T-helper 17 cell (primary cell): Measurements from ENCODE around the gene TMEM178B. TPM values are rescaled to one million over a fixed set of nuclear protein-coding genes. Genes with fewer than 3 reads are reported as not detected.
"Not testable (repeated sequence)": the region's sequence is repeated elsewhere in the genome, so short reads cannot be mapped to it uniquely, and the experiment has no call there.

Experiments used
- ATAC-seq: fragments of 150-1000 bp; cut with Tn5 transposase; 2 replicates; pipeline ENCODE4 v1.10.0; 2021; ENCODE audit warnings: mild to moderate bottlenecking, moderate library complexity
- DNase-seq, 3 donors: peaks; one replicate each; pipeline versions ENCODE4 v3.0.0 to v3.0.0-alpha.2; 2020 to 2021
- H3K9me3 ChIP-seq: one replicate; pipeline ENCODE4 v1.7.0; 2013; ENCODE audit warnings: low read length, mild to moderate bottlenecking; ENCODE audit not compliant: control insufficient read depth, poor library complexity, severe bottlenecking
- H3K27ac Mint-ChIP-seq: one replicate; pipeline ENCODE4 v1.8.0; 2022; ENCODE audit warnings: mild to moderate bottlenecking, moderate library complexity, mixed read lengths
- H3K27me3 Mint-ChIP-seq: one replicate; pipeline ENCODE4 v1.8.0; 2022; ENCODE audit warnings: mixed read lengths
- H3K36me3 Mint-ChIP-seq: one replicate; pipeline ENCODE4 v1.8.0; 2022; ENCODE audit warnings: low read depth, mixed read lengths
- H3K4me1 Mint-ChIP-seq: one replicate; pipeline ENCODE4 v1.8.0; 2022; ENCODE audit warnings: mild to moderate bottlenecking, mixed read lengths
- H3K4me3 Mint-ChIP-seq: one replicate; pipeline ENCODE4 v1.8.0; 2022; ENCODE audit warnings: mild to moderate bottlenecking, moderate library complexity, mixed read lengths
- total RNA-seq, 4 donors: library from RNA in 2 of 4; stranded (reverse) in 2 of 4; gene quantifications; one replicate each; pipeline ENCODE4 v1.2.3 and lab custom pipeline; 2022 to 2026

TMEM178B gene
- under 1 TPM; 0.90 to 0.96 TPM for total RNA-seq
- 0.46 to 0.98 reads per million in 2 donors for total RNA-seq (lab: John Stamatoyannopoulos, UW)

- no peaks in the 10 kb centered on the region for H3K9me3 ChIP-seq
- no peak within 1 kb of the TSS for H3K27ac Mint-ChIP-seq
- DNase-seq (no peak), ATAC-seq (peak; percentile 17)
- H3K4me1 Mint-ChIP-seq, result peaks cover 27% of the 10 kb centered on the region
- H3K36me3 Mint-ChIP-seq, result peaks cover 4% of the 10 kb centered on the region
- peak within 1 kb of the TSS; percentile 91 for H3K4me3 Mint-ChIP-seq
- H3K27me3 Mint-ChIP-seq, result peaks cover 25% of the 10 kb centered on the region
Measured at GRCh38 chr7:141073641-141074161, at the start of gene TMEM178B. Gene TMEM178B (plus strand): TSS chr7:141074064.

- Mint-ChIP-seq H3K36me3 (no peaks in the 10 kb centered on the region), H3K4me1 (peaks cover 10% of the 10 kb centered on the region), H3K27me3 (peaks cover 5% of the 10 kb centered on the region), H3K27ac (no peak overlapping the region), H3K4me3 (no peak overlapping the region)
- ATAC-seq (no peak), DNase-seq (no peak)
- H3K9me3 ChIP-seq, result no peaks in the 10 kb centered on the region
Measured at GRCh38 chr7:141024668-141025067, 49.2 kb upstream of the TMEM178B start.

- DNase-seq, result no peak
- H3K36me3 Mint-ChIP-seq, result no peaks in the 10 kb centered on the region
- H3K27me3 Mint-ChIP-seq, result peaks cover 19% of the 10 kb centered on the region
- peaks cover 10% of the 10 kb centered on the region for H3K4me1 Mint-ChIP-seq
- H3K4me3 Mint-ChIP-seq, result no peak overlapping the region
- no peak overlapping the region for H3K27ac Mint-ChIP-seq
- no peak for ATAC-seq
- H3K9me3 ChIP-seq, result no peaks in the 10 kb centered on the region
Measured at GRCh38 chr7:141027043-141027442, 46.8 kb upstream of the TMEM178B start.

- DNase-seq (no peak), ATAC-seq (no peak)
- Mint-ChIP-seq H3K27me3 (peaks cover 26% of the 10 kb centered on the region), H3K4me1 (no peaks in the 10 kb centered on the region), H3K36me3 (peaks cover 3% of the 10 kb centered on the region), H3K4me3 (no peak overlapping the region), H3K27ac (no peak overlapping the region)
- no peaks in the 10 kb centered on the region for H3K9me3 ChIP-seq
Measured at GRCh38 chr7:141028767-141029166, 45.1 kb upstream of the TMEM178B start.

- H3K27ac Mint-ChIP-seq, H3K4me1 Mint-ChIP-seq, H3K9me3 ChIP-seq, H3K36me3 Mint-ChIP-seq, DNase-seq, ATAC-seq, H3K4me3 Mint-ChIP-seq: not testable (repeated sequence)
- H3K27me3 Mint-ChIP-seq, result peaks cover 26% of the 10 kb centered on the region
Measured at GRCh38 chr7:141032539-141033323, 41.1 kb upstream of the TMEM178B start.

GRCh38 chr7:141038100-141038499, 35.8 kb upstream of the TMEM178B start:
- not testable (repeated sequence) for H3K4me3 Mint-ChIP-seq, ATAC-seq, DNase-seq, H3K36me3 Mint-ChIP-seq, H3K27ac Mint-ChIP-seq, H3K4me1 Mint-ChIP-seq, H3K9me3 ChIP-seq
- peaks cover 13% of the 10 kb centered on the region for H3K27me3 Mint-ChIP-seq

- ATAC-seq, result no peak
Measured at GRCh38 chr7:141039376-141039775, 34.5 kb upstream of the TMEM178B start.

GRCh38 chr7:141042222-141043193, 31.4 kb upstream of the TMEM178B start:
- H3K4me3 Mint-ChIP-seq, result no peak overlapping the region
- no peak overlapping the region for H3K27ac Mint-ChIP-seq
- H3K4me1 Mint-ChIP-seq, result peaks cover 3% of the 10 kb centered on the region
- no peaks in the 10 kb centered on the region for H3K9me3 ChIP-seq
- H3K27me3 Mint-ChIP-seq, result peaks cover 21% of the 10 kb centered on the region
- peaks cover 5% of the 10 kb centered on the region for H3K36me3 Mint-ChIP-seq
- ATAC-seq (no peak), DNase-seq (no peak)

More at GRCh38 chr7:141039376-141039775, 34.5 kb upstream of the TMEM178B start:
- H3K36me3 Mint-ChIP-seq, result peaks cover 3% of the 10 kb centered on the region
- H3K4me1 Mint-ChIP-seq, result peaks cover 3% of the 10 kb centered on the region
- no peak for DNase-seq
- H3K27me3 Mint-ChIP-seq, result peaks cover 13% of the 10 kb centered on the region
- no peak overlapping the region for H3K27ac Mint-ChIP-seq
- no peaks in the 10 kb centered on the region for H3K9me3 ChIP-seq
- no peak overlapping the region for H3K4me3 Mint-ChIP-seq

GRCh38 chr7:141043616-141044015, 30.2 kb upstream of the TMEM178B start:
- Mint-ChIP-seq H3K27me3 (peaks cover 21% of the 10 kb centered on the region), H3K4me3 (no peak overlapping the region), H3K4me1 (peaks cover 3% of the 10 kb centered on the region), H3K27ac (no peak overlapping the region), H3K36me3 (peaks cover 5% of the 10 kb centered on the region)
- no peak for ATAC-seq
- no peaks in the 10 kb centered on the region for H3K9me3 ChIP-seq
- no peak for DNase-seq

GRCh38 chr7:141045126-141045841, 28.6 kb upstream of the TMEM178B start:
- H3K4me3 Mint-ChIP-seq, result no peak overlapping the region
- ATAC-seq, result no peak
- H3K27ac Mint-ChIP-seq, result no peak overlapping the region
- H3K4me1 Mint-ChIP-seq, result no peaks in the 10 kb centered on the region
- H3K27me3 Mint-ChIP-seq, result peaks cover 14% of the 10 kb centered on the region
- H3K36me3 Mint-ChIP-seq, result peaks cover 2% of the 10 kb centered on the region
- no peaks in the 10 kb centered on the region for H3K9me3 ChIP-seq
- DNase-seq, result no peak

GRCh38 chr7:141045842-141046620, 27.8 kb upstream of the TMEM178B start:
- ATAC-seq, result no peak
- peaks cover 2% of the 10 kb centered on the region for H3K36me3 Mint-ChIP-seq
- no peak overlapping the region for H3K27ac Mint-ChIP-seq
- no peak overlapping the region for H3K4me3 Mint-ChIP-seq
- H3K4me1 Mint-ChIP-seq, result no peaks in the 10 kb centered on the region
- no peak for DNase-seq
- peaks cover 9% of the 10 kb centered on the region for H3K27me3 Mint-ChIP-seq
- no peaks in the 10 kb centered on the region for H3K9me3 ChIP-seq

GRCh38 chr7:141053626-141054025, 20.2 kb upstream of the TMEM178B start:
- peak overlapping the region; percentile 5 for H3K4me3 Mint-ChIP-seq
- ATAC-seq (peak; percentile 97), DNase-seq (peak; percentile 15 to 61 (median 48))
- H3K9me3 ChIP-seq, result no peaks in the 10 kb centered on the region
- no peaks in the 10 kb centered on the region for H3K36me3 Mint-ChIP-seq
- H3K27ac Mint-ChIP-seq, result peak overlapping the region; percentile 60
- H3K4me1 Mint-ChIP-seq, result peaks cover 16% of the 10 kb centered on the region
- no peaks in the 10 kb centered on the region for H3K27me3 Mint-ChIP-seq
